NCI-H2196 treated with DMSO at 0.1 percent for 48 hours (cell line): ENCODE results near the gene PTCD2.
"Not testable (repeated sequence)": the region's sequence is repeated elsewhere in the genome, so short reads cannot be mapped to it uniquely, and the experiment has no call there.

Experiments
- DNase-seq: peaks from one replicate; lab custom pipeline; 2025; ENCODE audit not compliant: unreplicated experiment; lab: John Stamatoyannopoulos, UW

PTCD2 gene

DNA sequence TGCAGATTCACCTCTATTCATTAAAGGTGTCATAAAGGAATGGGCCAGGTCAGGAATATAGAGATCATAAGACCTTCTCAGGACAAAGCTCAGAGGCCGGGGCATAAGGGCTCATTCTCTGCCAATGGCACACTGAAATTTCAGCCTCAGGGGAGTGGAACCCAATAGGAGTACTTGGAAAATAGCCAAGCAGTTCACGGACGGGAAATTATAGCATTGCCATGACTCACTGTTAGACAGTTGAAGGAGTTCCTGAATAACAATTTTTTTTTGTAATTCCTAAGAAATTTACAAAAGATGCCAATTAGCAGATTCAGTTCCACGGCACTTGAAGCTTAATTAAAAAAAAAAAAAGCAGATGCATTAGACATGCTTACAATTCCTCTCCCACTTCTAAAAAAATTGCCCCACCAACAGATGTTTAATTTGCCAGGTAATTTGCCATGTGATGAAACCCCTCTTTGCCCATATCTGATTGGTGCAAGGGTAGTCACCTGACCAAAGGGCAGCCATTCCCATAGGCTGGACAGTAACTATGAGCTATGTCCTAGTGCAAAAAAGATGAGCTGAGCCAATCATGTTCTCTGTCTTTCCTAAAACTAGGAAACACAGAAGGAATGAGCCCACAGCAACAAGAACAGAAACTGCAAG is 58.6 kb downstream of the PTCD2 start:
- DNase-seq: peak; percentile 6

DNA sequence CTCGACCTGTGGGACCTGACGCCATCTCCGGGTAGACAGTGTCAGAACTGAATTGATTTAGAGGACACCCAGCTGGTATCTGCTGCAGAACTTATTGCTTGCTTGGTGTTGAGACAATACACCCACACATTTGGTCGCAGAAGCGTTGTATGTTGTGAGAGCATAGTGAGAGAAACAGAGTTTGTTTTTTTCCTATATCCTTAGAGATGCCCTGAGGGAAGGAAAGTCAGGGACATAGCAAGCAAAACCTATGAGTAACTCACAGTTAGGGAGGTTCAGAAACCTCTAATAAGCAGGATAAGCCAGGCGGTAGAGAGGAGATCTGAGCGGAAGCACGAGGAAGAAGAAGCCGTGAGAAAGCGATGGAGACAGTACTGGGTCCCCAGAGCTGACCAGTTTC is 59.8 kb downstream of the PTCD2 start:
- no peak for DNase-seq

DNA sequence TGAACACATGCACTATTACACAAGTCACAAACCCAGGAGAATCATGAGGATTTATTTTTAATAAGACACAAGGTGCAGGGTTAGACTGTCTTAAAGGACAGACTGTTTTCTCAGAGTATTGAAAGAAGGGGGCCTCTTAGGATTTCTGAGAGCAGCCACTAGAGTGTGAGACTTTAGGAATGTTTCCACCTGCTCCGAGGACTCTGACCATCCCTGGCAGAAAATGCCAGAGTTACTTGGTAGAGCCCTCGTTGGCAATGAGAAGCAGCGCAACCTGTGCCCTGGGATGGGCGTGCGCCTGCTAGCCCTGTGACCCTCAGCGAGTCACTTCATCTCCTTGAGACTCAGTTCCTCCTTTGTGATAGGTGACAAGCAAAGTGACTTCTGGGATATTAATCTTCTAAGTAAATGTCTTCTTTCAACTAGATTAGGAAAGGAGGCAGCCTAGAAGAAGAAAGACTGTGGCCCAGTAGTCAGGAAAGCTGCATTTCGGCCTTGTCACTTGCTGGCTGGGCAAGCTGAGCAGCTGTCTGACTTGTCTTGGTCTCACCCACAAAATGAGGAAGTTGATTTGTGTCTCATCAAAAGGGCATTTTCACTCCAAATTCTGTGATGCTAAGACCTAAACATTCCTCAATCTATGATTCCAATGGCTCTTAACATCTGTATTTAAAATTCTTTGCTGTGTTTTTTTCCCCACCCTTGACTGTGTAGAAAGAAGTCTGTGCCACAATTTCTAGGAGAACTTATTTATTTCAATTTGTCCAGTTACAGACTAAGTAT is 60.5 kb downstream of the PTCD2 start:
- no peak for DNase-seq

DNA sequence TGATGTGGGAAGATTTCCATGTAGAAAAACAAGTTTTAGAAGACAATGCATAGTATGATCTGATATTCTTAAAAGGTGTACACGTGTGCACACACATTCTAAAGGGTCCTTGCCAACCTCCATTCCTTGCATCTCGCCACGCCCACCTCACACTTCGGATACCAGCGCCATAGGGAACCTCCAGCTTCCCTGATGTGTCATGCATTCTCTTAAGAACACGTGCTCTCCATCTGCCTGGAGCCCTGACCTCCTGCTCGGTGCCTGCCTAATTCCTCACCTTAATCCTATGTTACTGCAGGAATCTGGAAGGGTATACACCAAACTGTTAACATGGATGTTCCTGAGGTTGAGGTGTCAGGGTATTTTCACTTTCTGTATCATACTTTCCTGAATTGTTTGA is 63.1 kb downstream of the PTCD2 start:
- DNase-seq: no peak

DNA sequence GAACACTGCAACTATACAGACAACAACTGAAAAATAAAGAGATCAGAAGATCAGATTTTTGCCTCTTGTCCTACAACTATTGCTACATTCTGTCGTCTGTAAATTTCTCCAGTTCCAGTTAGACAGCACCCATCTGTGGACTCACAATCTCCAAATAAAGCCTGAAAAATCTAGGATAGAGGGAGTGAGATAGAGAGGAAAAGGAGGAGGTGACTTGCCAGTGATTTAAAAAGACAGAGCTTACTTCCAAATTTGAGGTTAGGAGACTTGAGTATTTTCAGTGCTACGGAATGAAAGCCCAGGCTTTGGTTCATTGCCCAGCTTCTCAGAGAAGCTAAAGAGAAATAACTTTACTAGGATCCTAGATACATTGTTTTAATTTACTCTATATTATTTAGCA is 63.6 kb downstream of the PTCD2 start:
- DNase-seq: no peak

DNA sequence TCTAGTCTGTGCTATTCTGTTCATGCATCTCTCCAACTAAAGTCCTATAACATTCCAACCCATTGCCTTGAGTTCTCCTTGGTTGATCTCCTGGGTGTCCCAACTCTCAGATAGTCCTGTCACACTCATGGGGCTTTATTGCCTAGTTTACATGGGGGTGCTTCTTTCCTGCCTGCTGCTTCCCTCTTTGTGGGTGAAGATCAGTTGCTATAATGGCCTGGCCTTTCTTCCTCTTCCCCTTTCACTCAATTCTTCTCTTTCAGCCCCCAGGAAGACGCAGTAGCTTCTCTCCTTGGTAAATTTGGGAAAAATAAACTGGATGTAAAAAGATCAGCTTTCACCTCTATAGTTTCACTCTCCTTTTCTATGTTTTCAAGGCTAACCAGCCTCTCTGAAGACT is 66.5 kb downstream of the PTCD2 start:
- DNase-seq: no peak

DNA sequence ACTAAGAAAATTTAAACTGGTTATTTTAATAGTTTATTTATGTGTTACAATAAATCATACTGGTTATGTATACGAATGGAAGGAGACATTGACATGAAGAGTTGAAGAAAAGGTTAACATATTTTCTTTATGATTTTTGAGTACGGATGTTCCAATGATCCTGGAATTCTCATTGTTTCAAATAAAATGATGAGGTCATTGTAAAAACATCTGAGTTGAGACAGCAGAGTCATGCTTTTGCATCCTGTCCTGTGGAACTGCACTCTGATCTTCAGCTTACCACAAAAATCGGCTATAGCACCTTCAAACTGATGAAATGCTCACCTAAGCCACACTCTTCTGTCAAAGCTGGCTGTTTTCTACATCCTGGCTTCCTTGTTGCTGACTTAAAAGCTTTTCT is 67.8 kb downstream of the PTCD2 start:
- no peak for DNase-seq

DNA sequence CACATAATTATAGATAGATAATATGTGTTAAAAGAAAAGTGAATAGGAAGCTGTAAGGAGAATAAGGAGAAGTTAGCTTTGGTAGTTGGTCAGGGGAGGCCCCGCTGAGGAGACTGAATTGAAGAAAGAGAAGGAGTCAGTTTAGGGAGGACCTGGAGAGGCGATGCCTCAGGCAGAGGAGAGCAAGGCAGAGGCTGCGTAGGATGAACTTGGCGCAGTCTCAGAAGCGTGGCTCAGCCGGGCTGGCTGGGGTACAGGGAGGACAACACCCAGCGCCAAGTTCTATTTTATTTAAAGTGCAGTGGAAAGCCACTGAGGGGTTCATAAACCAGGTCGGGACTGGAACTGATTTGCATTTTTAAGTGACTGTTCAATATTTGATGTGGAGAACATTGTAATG is 68.5 kb downstream of the PTCD2 start:
- no peak for DNase-seq

DNA sequence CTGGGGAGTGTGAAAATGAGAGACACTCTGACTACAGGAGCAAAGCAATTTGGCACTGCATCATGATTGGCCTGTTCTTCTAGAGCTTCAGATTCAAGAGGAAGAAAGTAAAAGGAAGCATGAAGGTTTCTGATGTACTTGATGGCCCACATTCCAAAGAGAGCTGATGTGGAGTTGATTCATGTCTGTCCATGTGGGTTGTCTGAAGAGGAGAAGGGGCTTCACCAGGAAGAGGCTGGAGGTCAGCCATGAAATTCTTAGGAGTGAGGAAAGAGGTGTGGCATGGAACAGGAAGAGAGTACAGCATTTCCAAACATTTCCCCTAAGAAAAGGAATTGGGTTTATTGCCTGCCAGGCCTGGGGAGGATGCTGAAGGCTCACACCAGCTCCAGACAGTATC is 70.7 kb downstream of the PTCD2 start:
- no peak for DNase-seq

DNA sequence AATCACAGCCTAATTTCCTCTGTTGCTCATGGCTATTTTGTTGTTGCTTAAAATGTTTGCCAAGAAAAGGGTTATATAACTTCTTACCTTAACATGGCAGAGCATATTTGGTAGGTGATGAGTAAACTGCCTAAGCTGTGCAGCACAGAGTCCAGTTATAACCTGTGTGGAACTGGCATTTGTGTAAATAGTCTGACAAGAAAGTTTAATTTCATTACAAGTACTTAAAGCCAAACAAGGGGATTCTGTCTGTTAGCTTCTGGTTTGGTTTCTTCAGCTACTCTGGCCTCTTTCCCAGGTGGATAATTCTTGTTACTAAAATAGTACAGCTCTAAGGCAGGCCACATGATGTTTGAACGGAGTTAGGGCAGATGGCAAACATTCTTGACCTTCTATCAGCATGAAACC is 72.2 kb downstream of the PTCD2 start:
- no peak for DNase-seq

DNA sequence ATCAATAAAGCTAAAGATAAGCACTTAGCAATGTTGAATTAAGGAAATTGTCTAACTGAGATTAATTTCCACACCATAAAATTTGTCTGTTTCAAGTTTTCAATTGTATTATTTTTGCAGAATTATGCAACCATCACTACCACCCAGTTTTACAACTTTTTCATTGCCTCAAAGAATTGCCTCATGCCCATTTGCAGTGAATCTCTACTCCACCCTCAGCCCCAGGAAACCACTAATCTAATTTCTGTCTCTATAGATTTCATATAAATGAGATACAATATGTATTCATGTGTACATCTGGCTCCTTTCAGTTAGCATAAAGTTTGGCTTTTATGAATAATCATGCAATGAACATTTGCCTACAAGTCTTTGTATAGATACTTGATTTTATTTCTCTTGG is 72.9 kb downstream of the PTCD2 start:
- DNase-seq: no peak

DNA sequence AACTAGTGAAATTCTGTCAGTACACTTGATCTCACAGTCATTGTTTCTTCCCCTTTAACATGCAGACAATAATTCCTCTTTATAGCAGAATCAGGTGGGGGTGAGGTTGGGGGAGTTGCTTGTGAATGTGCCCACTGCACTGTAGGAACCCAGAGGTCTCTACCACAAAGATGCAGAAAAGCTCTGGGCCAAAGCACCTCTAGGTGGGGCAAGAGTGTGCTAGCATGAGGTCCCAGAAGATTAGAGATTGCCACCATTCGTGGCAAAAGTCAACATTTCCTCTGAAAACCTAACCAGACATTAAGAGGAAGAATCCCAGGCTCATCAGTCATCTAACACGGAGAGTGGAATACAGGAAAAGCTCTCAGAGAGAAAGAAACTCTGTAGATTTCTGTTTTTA is 74.5 kb downstream of the PTCD2 start:
- DNase-seq: no peak

DNA sequence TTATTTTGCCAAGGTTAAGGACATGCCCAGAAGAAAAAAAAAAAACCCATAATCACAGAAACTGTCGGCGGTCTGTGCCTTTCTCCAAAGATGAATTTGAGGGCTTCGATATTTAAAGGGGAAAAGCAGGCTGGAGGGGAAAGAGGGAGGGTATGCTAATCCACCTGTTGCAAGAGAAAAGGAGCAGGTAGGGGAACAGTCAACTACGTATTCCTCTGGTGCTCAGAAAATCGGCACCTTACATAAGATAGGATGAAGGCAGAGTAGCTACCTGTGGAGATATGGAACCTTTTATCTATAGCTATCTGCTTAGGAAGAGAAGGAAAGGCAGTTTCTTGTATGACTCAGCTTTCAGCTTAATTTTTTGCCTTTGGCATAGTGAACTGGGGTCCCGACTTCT is 77.7 kb downstream of the PTCD2 start:
- DNase-seq: no peak

DNA sequence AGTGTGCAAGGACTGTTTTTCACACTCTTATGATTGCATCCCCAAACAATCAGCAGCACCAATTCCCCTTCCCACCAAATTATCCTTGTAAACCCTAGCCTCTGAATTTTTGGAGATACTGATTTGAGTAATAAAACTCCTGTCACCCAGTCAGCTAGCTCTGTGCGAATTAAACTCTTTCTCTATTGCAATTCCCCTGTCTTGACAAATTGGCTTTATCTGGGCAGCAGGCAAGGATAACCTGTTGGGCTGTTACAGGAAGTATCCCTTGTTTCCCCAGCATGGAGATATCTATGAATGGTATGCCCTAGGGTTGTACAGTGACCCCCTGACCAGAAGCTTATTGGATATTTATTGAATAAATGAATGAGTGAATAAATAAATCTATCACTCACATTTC is 80.8 kb downstream of the PTCD2 start:
- DNase-seq: no peak

DNA sequence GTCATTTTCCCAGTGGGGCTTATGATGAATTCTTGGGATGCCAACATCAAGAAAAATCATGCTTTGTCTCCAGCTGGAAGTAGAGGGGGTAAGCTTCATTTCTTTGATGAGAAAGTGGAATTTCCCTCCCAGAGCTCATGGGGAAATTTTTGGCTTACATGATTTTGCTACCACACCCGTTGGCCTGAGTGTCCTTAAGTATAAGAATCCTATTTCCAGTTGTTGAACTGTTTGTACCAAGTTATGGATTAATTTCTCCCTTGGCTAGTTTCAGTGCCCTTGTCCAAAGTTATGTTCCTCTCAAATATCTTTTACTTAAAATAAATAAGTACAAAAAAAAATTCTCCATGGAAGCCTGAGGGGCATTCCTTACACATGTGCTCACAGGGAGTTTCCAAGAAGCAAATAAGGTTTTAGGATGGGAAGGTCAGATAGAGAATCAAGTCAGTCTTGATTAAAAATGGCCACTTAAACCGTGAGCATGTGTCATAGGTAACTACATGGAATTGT is 82.3 kb downstream of the PTCD2 start:
- no peak for DNase-seq

DNA sequence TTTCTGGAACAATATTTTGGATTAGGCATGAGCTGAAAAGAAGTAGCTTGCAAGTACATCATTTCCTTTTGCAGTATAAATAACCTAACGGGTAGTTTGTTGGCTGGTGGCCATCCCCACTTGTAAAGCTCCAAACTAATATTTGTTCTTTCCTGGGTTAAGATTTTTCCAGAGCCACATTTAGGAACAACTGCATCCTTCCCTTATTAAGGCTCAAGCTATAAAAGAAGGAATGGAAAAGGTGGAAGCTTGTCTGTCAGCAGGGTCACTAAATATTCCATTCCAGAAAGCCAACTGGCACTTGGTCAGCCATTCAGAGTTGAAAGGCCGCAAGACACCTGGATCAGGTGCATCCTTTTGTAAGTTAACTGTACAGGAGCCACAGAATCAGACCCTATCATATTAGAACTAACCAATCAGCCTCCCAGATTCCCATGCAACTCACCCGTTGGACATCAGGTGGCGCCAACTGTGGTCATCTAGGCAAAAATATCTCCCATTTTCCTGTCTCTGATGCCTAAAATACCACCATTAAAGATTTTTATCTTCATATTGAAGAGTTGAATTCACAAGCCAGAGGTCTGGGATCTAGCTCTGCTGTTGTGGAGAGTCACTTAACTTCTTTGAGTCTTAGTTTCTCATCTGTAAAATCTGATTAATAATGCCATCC is 82.9 kb downstream of the PTCD2 start:
- DNase-seq: no peak

DNA sequence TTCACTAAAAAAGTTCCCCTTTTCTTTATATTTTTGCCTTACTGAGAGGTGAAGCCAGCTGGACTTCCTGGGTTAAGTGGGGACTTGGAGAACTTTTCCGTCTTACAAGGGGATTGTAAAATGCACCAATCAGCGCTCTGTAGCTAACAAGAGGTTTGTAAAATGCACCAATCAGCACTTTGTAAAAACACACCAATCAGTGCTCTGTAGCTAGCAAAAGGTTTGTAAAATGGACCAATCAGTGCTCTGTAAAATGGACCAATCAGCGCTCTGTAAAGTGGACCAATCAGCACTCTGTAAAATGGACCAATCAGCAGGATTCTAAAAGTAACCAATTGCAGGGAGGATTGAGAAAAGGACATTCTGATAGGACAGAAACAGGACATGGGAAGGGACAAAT is 84.6 kb downstream of the PTCD2 start:
- not testable (repeated sequence) for DNase-seq

DNA sequence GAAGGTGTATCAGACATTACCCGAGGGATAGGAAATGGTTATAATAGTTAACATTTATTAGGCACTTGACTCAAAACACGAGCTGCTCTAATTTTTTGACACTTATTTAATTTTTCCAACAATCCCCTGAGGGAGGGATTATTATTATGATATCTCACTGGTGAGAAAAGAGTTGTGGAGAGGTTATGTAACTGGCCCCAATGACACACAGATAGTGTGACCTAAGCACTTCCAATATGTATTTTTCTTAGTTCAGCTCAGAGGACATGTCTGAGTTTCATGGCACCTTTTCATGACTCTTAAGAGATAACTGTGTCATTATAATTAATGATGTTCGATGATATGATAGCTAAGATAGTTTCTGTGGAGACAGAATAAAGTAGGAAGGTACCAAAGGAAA is 86.9 kb downstream of the PTCD2 start:
- no peak for DNase-seq

DNA sequence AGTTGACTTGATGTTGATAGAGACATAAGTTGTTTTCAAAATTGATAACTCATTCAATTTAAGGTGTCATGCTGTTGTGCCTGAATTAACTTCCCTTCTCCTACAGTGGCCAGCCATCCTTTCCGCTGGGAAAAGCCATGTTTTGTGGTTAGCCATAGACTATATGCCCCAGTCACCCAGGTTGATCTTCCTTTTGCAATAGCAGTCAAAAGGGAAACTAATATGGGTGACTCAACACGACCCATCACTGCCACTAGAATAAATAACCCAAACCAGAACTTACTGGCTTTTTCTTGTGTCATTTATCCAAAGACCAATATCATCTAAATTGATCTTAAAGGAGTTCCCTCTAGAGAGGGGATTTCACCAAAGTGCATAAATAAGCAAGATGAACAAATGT is 87.4 kb downstream of the PTCD2 start:
- DNase-seq: no peak

DNA sequence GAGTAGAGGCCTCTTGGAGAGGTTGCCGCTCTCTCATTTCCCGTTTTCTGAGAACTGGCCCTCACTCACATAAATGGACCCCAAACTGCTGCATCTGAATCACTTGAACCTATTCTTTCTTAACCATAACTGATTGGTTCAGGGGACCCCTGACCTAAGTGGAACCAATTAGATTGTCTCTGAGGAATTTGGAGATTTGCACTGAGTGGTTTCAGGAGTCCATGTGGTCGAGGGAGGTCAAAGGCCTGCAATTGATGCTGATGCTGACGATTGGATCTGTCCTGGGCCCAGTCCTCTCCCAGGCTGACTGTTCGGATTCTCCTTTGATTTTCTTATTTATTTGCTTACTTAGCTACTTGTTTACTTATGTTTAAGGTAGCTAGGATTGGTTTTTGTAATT is 88.0 kb downstream of the PTCD2 start:
- DNase-seq: no peak

DNA sequence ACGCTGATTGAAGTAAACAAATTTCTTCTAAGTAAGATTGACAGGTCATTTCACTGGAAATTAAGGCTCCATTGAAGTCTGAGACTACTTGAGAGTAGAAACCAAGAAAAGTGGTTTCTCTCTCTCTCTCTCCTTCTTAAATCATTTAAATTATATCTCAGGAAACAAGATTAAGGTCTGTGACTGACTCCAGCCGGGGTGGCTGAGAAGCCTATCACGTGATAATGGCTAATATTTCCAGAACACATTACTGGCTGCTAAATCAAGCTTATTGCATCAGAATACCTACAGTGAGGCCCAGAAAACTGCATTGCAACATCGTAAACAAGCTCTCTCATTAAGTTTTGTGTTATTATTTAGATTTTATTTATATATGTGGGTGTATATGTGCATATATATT is 88.4 kb downstream of the PTCD2 start:
- no peak for DNase-seq

DNA sequence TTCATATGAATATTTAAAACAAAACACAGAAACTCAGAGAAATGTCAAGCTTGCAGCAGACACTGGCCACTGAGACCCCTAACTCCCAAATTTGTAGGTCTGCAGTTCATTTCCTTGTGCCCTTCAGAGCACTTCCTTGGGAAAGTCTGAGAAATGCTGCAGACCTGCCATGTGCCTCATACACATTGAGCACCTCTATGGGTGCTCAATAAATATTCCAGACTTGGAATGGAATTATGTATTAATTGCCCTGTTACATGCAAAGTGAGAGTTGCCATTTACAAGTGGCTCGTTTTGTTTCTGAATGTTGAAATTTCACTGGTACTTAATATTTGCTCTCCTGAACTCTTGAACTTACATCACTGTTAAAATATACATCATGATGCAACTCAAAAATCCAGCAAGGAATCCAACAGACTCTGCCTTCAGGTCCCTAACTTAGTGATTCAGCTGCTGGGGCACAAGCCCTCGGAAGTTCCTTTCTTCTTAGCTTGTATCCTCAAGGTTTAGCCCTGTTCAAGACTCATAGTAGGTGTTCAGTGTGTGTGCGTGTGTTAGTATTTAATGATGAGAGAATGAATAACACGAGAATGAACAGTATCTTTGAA is 90.6 kb downstream of the PTCD2 start:
- no peak for DNase-seq
